Measurements from ENCODE around the gene SYNE3. TPM values are rescaled to one million over a fixed set of nuclear protein-coding genes. Genes with fewer than 3 reads are reported as not detected.

SYNE3 gene
- total RNA-seq, 1 experiment from 2014 or later: 1.9 TPM

DNA sequence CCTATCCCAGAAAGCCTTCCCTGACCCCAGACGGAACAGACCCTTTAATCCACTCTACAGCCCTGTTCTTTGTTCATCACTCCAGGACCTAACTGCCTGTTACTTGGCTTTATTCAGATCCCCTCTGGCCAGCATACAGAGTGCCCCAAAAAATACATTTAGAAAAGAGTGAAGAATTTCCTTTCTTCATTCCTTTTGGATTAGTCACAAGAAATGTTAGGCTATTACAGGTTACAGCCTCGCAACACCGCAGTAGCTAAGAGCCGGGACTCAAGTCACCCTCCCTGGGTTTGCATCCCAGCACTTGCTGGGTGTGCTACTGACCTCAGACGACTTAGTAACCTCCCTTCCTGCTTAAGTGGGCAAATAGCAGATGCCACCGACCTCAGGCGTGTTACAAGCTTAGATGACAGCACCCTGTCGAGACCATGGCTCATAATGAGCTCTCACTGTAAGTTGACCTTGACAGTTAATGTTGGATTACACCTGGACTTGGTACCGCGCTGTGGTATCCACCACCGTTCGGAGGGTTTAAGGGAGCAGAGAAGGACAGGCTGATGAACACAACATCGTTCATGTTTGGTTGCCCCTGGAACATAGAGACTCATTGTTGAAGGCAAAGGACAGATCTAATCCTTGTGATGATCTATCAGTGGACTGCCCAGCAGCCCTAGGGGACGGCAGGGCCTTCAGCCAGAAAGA, 31.3 kb upstream of the SYNE3 start:
- POLR2A ChIA-PET (ENCODE audit: unreplicated experiment): interaction anchor here (0.6 kb wide), 1 partner anchor 115 kb away, joined by 8 read pairs; no protein-coding TSS in a partner anchor

DNA sequence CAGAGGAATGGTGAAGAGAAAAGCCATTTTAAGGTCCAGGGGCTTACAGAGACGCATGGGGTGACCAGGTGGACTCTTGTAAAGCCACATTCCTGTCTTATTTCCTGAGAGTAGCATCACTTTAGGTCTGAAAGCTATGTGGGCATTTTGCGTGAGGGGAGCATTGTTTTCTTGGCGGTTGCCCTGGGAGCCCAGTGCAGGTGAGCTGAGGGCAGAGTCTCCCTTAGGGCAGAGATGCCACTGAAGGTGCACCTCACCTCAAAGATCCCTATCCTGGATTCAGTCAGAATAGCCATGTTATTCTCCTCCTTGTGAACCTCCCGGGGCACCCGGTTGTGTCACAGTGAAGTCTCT, 30.8 kb upstream of the SYNE3 start:
- H3K79me2 ChIP-seq (ENCODE audit: low read depth): peaks cover 12% of the 10 kb centered on the region; the same call in 1 of the 2 replicates
- no peaks in the 10 kb centered on the region for H3K9me3 ChIP-seq (ENCODE audit: insufficient read depth, low read depth)
- TF ChIP-seq, protein P1, sequence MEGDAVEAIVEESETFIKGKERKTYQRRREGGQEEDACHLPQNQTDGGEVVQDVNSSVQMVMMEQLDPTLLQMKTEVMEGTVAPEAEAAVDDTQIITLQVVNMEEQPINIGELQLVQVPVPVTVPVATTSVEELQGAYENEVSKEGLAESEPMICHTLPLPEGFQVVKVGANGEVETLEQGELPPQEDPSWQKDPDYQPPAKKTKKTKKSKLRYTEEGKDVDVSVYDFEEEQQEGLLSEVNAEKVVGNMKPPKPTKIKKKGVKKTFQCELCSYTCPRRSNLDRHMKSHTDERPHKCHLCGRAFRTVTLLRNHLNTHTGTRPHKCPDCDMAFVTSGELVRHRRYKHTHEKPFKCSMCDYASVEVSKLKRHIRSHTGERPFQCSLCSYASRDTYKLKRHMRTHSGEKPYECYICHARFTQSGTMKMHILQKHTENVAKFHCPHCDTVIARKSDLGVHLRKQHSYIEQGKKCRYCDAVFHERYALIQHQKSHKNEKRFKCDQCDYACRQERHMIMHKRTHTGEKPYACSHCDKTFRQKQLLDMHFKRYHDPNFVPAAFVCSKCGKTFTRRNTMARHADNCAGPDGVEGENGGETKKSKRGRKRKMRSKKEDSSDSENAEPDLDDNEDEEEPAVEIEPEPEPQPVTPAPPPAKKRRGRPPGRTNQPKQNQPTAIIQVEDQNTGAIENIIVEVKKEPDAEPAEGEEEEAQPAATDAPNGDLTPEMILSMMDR (conservative IDR thresholded peaks at IDR 0.05): no peak
- TF ChIP-seq EZH2 (IDR thresholded peaks at IDR 0.05; ENCODE audit: low read depth): no peak
- H3F3A ChIP-seq (ENCODE audit: insufficient read depth, low read depth): peaks cover 20% of the 10 kb centered on the region
- H3K4me2 ChIP-seq: peak overlapping the region; percentile 55
- H3K9me2 ChIP-seq (ENCODE audit: insufficient read depth): no peaks in the 10 kb centered on the region
- peaks cover 32% of the 10 kb centered on the region for H3K4me1 ChIP-seq (replicated peaks; ENCODE audit: insufficient read depth)
- intact Hi-C loops (cut with micrococcal nuclease; ENCODE audit: unreplicated experiment): loop anchor here (5.0 kb wide), 1 partner anchor 80 kb away; no protein-coding TSS in a partner anchor
- H3K27ac ChIP-seq: peak overlapping the region; percentile 72
- ChIA-PET POLR2A (ENCODE audit: unreplicated experiment) (interaction anchor here (0.6 kb wide), 1 partner anchor 116 kb away, joined by 8 read pairs; no protein-coding TSS in a partner anchor), CTCF (no interaction called here)
- H3K27me3 ChIP-seq (ENCODE audit: insufficient read depth, low read depth): no peaks in the 10 kb centered on the region
- H3K4me3 ChIP-seq: no peak overlapping the region
- BruUV-seq (replicated peaks): TSS peak; percentile 36
- peak; percentile 63 to 73 for DNase-seq
- H4K20me1 ChIP-seq (ENCODE audit: insufficient read depth): no peaks in the 10 kb centered on the region
- H3K36me3 ChIP-seq (ENCODE audit: low read depth): no peaks in the 10 kb centered on the region
- H2AFZ ChIP-seq: no peak overlapping the region

More for the DNA sequence above, 31.3 kb upstream of the SYNE3 start:
- H3K79me2 ChIP-seq (ENCODE audit: low read depth): peaks cover 7% of the 10 kb centered on the region; the same call in 1 of the 2 replicates
- intact Hi-C loops (cut with micrococcal nuclease; ENCODE audit: unreplicated experiment): loop anchor here (5.0 kb wide), 1 partner anchor 80 kb away; no protein-coding TSS in a partner anchor
- BruUV-seq (replicated peaks): no TSS peak
- H3K9me2 ChIP-seq (ENCODE audit: insufficient read depth): no peaks in the 10 kb centered on the region
- peaks cover 20% of the 10 kb centered on the region for H3F3A ChIP-seq (ENCODE audit: insufficient read depth, low read depth)
- TF ChIP-seq EZH2 (IDR thresholded peaks at IDR 0.05; ENCODE audit: low read depth): no peak
- TF ChIP-seq, protein P1 (conservative IDR thresholded peaks at IDR 0.05): no peak
- CTCF ChIA-PET: no interaction called here
- H4K20me1 ChIP-seq (ENCODE audit: insufficient read depth): no peaks in the 10 kb centered on the region
- H3K4me3 ChIP-seq: no peak overlapping the region
- H2AFZ ChIP-seq: no peak overlapping the region
- no peaks in the 10 kb centered on the region for H3K9me3 ChIP-seq (ENCODE audit: insufficient read depth, low read depth)
- no peaks in the 10 kb centered on the region for H3K27me3 ChIP-seq (ENCODE audit: insufficient read depth, low read depth)
- DNase-seq: peak; percentile 45 to 77
- no peaks in the 10 kb centered on the region for H3K36me3 ChIP-seq (ENCODE audit: low read depth)
- peak overlapping the region; percentile 72 for H3K27ac ChIP-seq
- H3K4me1 ChIP-seq (replicated peaks; ENCODE audit: insufficient read depth): peaks cover 32% of the 10 kb centered on the region
- peak overlapping the region; percentile 55 for H3K4me2 ChIP-seq

DNA sequence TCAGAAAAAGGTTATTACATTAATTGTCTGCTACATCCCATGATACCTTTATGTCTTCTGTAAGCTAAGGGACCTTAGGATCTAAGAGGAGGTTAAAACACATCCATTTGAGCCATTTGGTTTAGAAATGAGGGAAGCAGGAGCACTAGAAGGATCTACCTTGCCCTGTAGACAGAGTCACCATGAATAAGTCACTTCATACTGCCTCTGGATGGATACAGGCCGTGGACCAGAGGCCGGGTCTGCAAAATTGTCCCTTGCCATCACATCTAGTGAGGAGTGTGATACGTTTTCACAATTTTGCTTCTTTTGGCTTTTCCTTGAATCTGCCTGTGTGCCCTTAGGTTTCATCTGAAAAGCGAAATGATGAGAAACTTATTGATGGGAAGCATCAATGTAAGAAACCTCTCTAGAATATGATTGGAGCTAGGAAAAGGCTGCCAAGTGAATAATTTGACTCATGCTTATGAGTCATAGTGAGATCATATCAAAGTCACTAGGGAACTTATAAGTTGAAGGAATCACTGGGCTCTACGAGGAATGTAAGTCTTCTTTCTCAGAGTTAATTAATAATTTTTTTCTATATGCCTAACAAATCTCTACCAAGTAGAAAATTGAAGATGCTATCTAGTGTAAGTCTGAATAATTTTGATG, 29.2 kb upstream of the SYNE3 start:
- peak in 1 of 2 experiments; percentile 81 for DNase-seq
- no peak overlapping the region for H2AFZ ChIP-seq
- peak overlapping the region; percentile 57 for H3K4me2 ChIP-seq
- ChIA-PET CTCF (no interaction called here), POLR2A (ENCODE audit: unreplicated experiment) (no interaction called here)
- no peak overlapping the region for H3K4me3 ChIP-seq
- BruUV-seq (replicated peaks): TSS peak; percentile 49
- peaks cover 32% of the 10 kb centered on the region for H3K4me1 ChIP-seq (replicated peaks; ENCODE audit: insufficient read depth)
- peaks cover 20% of the 10 kb centered on the region for H3F3A ChIP-seq (ENCODE audit: insufficient read depth, low read depth)
- H3K27ac ChIP-seq: peak overlapping the region; percentile 72
- H3K9me2 ChIP-seq (ENCODE audit: insufficient read depth): no peaks in the 10 kb centered on the region
- H4K20me1 ChIP-seq (ENCODE audit: insufficient read depth): no peaks in the 10 kb centered on the region
- H3K36me3 ChIP-seq (ENCODE audit: low read depth): no peaks in the 10 kb centered on the region
- H3K9me3 ChIP-seq (ENCODE audit: insufficient read depth, low read depth): no peaks in the 10 kb centered on the region
- no peaks in the 10 kb centered on the region for H3K27me3 ChIP-seq (ENCODE audit: insufficient read depth, low read depth)
- H3K79me2 ChIP-seq (ENCODE audit: low read depth): peaks cover 28% of the 10 kb centered on the region
- intact Hi-C loops (cut with micrococcal nuclease; ENCODE audit: unreplicated experiment): loop anchor here (5.0 kb wide), 1 partner anchor 78 kb away; no protein-coding TSS in a partner anchor
- TF ChIP-seq EZH2 (IDR thresholded peaks at IDR 0.05; ENCODE audit: low read depth): no peak
- TF ChIP-seq, protein P1 (conservative IDR thresholded peaks at IDR 0.05): no peak
